Measurements from ENCODE around the gene SLC5A7. TPM values are rescaled to one million over a fixed set of nuclear protein-coding genes. Genes with fewer than 3 reads are reported as not detected.

SLC5A7 gene
- total RNA-seq, 1 experiment from 2014 or later, result not detected

- Histone ChIP-seq H3K27me3 (ENCODE audit: control insufficient read depth, insufficient read depth, low read length) (no peaks in the 10 kb centered on the region), H3K9me3 (ENCODE audit: control insufficient read depth, insufficient read depth, low read depth, low read length) (no peaks in the 10 kb centered on the region), H3K4me3 (ENCODE audit: low read depth in 2 of 2, low read length in 2 of 2) (no peak overlapping the region), H3K4me1 (ENCODE audit: control insufficient read depth, insufficient read depth, low read length) (no peaks in the 10 kb centered on the region), H3K36me3 (ENCODE audit: control insufficient read depth, insufficient read depth, low read length) (no peaks in the 10 kb centered on the region), H3K27ac (ENCODE audit: low read length) (no peak overlapping the region)
- in situ Hi-C loops (cut with HindIII; ENCODE audit: low pct_unique_long_range_greater_than_20kb, low sequenced_read_pairs) (no loop called here), intact Hi-C loops (cut with micrococcal nuclease; ENCODE audit: unreplicated experiment) (no loop called here)
- ChIA-PET CTCF (no interaction called here), POLR2A (no interaction called here)
- no peak for ATAC-seq
- TF ChIP-seq POLR2AphosphoS5 (IDR thresholded peaks at IDR 0.05; ENCODE audit: low read depth, low read length), result no peak
- TF ChIP-seq TCF7L2 (IDR thresholded peaks at IDR 0.05; ENCODE audit: low read depth, low read length), result no peak
- TF ChIP-seq SIN3A (IDR thresholded peaks at IDR 0.05; ENCODE audit: borderline replicate concordance, insufficient read depth, low read depth, low read length), result no peak
- no peak for TF ChIP-seq CTCF (IDR thresholded peaks at IDR 0.05)
- no peak for TF ChIP-seq REST (IDR thresholded peaks at IDR 0.05; ENCODE audit: insufficient read depth in 1 of 2, low read depth in 2 of 2, low read length in 1 of 2)
- BruUV-seq (replicated peaks), result no TSS peak
- no peak for DNase-seq (ENCODE audit: low read depth, low spot score)
Measured at GRCh38 chr2:107999158-107999557, 12.8 kb downstream of the SLC5A7 start.

- no peaks in the 10 kb centered on the region for H3K36me3 ChIP-seq (ENCODE audit: control insufficient read depth, insufficient read depth, low read length)
- no peaks in the 10 kb centered on the region for H3K27me3 ChIP-seq (ENCODE audit: control insufficient read depth, insufficient read depth, low read length)
- TF ChIP-seq POLR2AphosphoS5 (IDR thresholded peaks at IDR 0.05; ENCODE audit: low read depth, low read length) (no peak), TCF7L2 (IDR thresholded peaks at IDR 0.05; ENCODE audit: low read depth, low read length) (no peak), CTCF (IDR thresholded peaks at IDR 0.05) (no peak), SIN3A (IDR thresholded peaks at IDR 0.05; ENCODE audit: borderline replicate concordance, insufficient read depth, low read depth, low read length) (no peak), REST (IDR thresholded peaks at IDR 0.05; ENCODE audit: insufficient read depth in 1 of 2, low read depth in 2 of 2, low read length in 1 of 2) (no peak)
- no TSS peak for BruUV-seq (replicated peaks)
- intact Hi-C loops (cut with micrococcal nuclease; ENCODE audit: unreplicated experiment), result no loop called here
- H3K9me3 ChIP-seq (ENCODE audit: control insufficient read depth, insufficient read depth, low read depth, low read length), result no peaks in the 10 kb centered on the region
- POLR2A ChIA-PET, result no interaction called here
- H3K4me3 ChIP-seq (ENCODE audit: low read depth in 2 of 2, low read length in 2 of 2), result no peak overlapping the region
- no peak for DNase-seq (ENCODE audit: low read depth, low spot score)
- H3K4me1 ChIP-seq (ENCODE audit: control insufficient read depth, insufficient read depth, low read length), result no peaks in the 10 kb centered on the region
- in situ Hi-C loops (cut with HindIII; ENCODE audit: low pct_unique_long_range_greater_than_20kb, low sequenced_read_pairs), result no loop called here
- CTCF ChIA-PET, result no interaction called here
- no peak for ATAC-seq
- H3K27ac ChIP-seq (ENCODE audit: low read length), result no peak overlapping the region
Measured at GRCh38 chr2:108010912-108011591, 24.7 kb downstream of the SLC5A7 start.
